NOMO-1 treated with dmso at 0.1 percent for 144 hours (cell line): Measurements from ENCODE around the gene MFSD1.

ENCODE experiments used
- DNase-seq: peaks from one replicate; lab custom pipeline; 2025; ENCODE audit not compliant: unreplicated experiment; lab: John Stamatoyannopoulos, UW

Gene MFSD1

DNA sequence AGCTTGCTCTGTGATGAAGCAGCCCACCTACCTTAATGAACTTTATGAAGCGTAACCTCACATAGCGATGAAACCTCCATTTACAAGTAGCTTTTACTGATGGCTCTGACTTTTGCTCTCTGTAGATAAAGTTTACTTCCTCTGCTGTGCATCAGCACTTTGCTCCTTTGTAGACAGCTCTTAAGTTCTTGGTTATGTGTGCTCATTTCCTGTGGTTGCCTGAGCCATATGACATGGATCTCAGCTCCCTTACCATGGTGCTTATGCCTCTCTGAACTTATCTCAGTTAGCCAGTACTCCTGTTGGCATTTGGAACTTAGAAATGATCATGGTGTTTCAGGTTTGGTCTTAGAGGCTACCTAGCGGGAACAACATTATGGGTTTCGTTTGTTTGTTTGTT is 7.8 kb downstream of the MFSD1 start:
- peak; percentile 80 for DNase-seq

DNA sequence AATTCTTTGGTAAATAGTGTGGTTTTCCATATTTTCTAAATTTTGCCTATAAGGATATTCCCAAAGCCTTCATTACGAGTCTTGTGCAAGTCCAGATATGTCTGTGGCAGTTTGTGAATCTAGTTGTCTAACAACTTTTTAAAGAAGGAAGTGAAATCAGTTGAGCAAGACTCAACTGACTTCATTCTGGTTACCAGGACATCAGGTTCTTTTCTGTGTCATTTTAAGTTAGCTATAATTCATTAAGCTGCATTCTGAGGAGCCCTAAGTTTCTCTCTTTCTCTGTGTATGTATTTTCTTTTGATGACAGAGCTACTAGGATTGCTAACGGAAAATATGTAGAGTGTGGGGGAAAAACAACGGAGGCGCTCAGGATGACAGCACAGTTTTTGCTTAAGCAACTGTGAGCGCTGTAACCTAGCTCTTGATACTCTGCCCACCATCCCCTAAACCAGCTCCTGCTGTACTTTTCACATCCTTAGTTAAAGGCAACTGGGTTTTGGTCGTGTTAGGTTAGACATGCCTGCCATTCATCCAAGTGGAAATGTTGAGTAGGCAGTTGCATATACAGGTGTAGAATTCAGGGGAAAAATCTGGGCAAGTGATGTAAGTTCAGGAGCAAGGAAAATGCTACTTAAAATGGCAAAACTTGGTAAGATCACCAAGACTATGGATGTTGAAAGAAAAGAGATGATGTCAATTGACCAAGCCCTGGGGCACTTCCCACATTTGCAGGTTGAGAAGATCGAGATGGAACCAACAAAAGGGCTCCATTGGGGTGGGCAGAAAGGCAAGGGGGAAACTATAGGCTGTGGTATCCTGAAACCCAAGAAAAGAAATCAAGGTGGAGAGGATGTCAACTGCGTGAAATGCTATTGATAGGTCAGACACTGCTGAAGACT is 9.2 kb downstream of the MFSD1 start:
- peak; percentile 80 for DNase-seq

DNA sequence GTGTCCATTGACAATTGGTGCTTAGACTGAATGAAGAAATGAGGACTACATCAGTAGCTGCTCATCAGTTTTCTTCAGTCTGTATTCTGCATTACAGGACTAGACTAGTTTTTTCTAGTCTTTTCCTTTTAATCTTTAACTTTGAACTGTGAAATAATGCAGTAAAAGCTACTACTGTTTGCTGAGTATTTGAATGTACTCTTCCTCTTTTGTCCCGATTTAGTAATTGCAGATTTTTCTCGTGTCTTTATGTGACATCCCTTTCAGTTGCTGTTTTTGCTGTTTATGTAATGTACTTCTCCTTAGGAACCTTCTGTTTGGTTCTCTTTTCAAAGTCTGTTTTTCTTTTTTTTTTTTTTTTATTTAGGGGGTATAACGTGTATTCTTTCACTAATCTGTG is 17.4 kb downstream of the MFSD1 start:
- DNase-seq = peak; percentile 38

DNA sequence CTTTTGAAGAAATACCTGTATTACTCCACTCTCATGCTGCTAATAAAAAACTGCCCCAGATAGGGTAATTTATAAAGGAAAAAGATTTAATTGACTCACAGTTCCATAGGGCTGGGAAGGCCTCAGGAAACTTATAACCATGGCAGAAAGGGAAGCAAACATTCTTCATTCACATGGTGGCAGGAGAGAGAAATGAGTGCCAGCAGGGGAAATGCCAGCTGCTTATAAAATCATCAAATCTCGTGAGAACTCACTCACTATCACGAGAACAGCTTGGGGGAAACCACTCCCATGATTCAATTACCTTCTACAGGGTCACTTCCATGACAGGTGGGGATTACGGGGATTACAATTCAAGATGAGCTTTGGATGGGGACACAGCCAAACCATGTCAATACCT is 18.7 kb downstream of the MFSD1 start:
- DNase-seq = no peak

DNA sequence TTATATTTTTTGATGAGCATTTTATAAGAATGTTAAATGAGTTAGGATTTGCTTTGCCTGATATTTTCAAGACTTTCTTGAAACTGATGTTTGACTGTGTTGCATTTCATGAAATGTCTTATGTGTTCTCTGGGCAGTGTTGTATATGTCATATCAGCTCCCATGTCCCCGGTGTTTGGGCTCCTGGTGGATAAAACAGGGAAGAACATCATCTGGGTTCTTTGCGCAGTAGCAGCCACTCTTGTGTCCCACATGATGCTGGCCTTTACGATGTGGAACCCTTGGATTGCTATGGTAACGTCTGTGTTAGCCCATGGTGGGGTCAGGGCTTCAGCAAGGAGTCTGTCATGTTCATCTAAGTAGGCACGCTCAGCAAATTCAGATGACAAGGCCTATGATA is 20.0 kb downstream of the MFSD1 start:
- DNase-seq = no peak

DNA sequence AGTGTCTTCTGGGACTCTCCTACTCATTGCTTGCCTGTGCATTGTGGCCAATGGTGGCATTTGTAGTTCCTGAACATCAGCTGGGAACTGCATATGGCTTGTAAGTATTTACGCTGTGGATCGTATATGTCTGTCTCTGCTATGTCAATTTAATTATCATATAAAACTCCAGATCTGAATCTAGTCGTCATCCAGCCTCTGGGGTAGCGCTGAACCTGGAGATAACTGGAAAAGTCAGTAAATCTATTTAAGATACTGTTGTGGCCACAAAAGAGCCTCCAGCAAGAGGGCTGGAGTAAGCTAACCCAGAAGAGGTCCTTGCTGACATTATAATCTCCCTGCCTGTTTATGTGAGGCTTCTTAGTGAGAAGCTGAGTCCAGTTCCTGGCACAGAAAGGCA is 21.6 kb downstream of the MFSD1 start:
- DNase-seq = no peak

DNA sequence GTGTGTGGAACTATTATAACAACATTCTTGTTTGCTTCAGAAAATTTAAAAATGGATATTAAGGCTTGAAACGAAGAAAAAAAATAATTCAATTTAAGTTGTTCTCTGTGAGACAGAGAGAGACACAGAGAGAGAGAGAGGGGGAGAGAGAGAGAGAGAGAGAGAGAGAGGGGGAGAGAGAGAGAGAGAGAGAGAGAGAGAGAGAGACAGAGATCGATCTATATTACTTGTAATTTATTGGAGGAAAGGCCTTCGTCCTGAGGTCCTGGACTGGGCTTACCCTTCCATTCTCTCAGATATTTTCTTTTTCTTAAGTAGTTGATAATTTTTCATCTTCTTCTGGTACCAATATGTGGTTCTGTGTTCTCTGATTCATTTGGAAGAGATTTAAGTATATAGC is 25.9 kb downstream of the MFSD1 start:
- no peak for DNase-seq

DNA sequence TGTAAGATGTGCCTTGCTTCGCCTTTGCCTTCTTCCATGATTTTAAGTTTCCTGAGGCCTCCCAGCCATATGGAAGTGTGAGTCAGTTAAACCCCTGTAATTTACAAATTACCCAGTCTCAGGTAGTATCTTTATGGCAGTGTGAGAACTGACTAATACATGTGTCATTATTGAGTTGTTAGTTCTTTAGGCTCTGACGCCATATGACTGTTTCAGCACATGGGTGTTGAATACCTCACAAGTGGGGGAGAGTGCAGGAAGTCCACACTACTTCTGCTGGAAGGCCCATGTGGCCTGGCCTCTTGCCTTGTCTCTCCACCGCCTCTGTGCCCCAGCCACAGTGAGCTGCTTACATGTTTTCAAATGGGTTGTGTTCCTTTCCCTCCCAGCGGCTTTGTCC is 28.5 kb downstream of the MFSD1 start:
- no peak for DNase-seq

DNA sequence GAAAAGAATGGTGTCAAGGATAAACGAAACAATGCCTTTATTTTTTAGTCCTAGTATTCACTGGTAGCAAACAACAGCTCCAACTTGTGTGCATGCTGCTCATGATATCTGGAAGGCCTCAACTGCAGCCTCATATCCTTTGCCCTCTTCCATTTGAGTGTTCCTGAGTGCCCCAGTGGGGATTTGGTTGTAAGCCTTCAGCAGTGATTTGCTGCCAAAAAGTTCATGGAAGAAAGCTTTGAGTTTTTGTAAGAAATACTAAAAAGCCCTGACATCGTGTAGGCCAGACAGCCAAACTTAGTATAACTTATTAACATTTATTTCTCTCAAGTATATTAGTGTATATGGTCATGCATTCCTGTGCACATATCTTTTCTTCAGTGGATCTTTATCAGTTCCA is 30.0 kb downstream of the MFSD1 start:
- DNase-seq = no peak

DNA sequence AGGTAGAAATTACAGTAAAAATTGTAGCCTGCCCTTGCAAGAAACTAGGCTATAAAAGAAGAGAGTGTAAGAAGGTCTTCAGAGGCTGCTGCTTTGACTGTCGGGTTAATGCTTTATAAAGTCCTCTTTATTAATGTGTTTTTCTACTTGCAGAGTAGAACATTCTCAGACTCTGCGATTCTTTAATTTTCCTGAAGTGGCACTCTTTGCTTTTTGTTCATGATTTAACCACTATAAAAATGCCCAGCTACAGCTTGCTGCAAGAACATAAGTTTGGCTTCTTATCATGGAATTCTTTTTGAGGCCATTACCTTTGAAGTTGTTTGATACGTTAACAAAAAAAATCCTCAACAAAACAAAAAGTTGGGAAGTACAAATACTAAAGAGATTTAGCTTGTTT is 33.8 kb downstream of the MFSD1 start:
- no peak for DNase-seq

DNA sequence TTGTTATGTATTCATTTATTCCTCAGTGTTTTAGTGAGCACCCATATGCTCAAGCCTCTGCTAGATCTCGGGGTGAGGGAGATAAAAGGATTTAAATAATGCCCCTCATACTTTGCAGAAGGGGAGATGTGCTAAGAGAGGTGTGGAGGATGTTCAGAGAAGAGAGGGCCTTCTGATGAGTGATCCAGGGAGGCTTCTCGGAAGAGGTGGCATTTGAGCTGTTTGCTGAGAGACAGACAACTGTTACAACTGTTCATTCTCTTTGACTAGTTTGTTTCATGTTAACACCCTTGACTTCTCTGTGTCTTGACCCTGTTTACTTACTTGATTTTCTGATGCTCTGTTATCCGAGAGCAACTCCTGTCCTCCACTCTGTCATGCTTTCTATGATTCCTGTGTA is 34.5 kb downstream of the MFSD1 start:
- DNase-seq = no peak

DNA sequence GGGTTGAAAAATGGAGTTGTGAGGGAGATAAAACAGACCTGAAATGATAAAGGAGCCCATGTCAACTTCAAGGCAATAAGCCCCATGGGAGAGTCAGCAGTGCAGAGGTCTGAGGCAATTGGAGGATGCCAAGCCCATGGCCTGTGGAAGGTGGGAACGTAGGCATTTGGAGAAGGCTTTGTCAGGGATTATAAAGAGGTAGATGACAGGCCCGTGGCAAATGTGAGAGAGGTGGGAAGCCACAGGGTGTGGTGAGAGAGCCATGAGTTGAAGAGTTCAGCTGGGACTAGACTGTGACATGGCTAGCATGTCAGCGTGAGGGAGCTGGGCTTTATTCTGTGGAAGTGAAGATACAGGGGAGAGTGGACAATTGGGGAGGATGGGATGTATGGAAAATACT is 35.4 kb downstream of the MFSD1 start:
- no peak for DNase-seq

DNA sequence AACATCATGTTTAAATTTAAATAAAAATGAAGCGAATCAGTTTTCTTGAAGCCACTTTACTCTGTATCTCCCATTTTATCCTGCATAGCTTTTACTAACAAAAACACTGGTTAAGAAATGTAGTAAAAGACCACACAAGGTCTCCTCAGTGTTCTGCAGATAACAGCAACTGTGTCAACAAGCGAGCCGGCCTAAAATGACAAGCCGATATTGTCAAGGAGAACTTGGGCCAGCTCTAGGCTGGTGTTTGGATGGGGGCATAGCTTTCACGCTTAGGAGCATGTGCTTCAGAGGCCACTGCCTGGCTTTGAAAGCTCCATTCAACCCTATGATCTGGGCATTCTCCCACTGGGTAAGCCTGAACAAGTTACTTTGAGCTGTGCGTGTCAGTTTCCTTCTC is 38.1 kb downstream of the MFSD1 start:
- no peak for DNase-seq

DNA sequence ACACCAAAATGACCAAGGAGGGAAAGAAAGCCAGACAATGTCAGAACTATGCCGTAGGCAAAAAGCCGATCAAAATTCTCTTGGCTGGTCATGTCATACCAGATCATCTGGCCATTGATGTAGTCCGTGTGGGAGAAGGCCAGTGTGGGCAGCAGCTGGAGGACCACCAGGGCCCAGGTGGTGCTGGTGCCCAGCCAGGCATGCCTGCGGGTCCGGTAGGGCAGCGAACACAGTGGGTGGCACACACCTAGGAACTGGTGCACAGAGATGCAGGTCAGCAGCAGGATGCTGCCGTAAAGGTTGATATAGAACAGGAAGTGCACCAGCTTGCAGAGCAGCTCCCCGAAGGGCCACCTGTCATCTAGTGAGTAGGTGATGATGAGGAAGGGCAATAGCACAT is 39.5 kb downstream of the MFSD1 start:
- no peak for DNase-seq

DNA sequence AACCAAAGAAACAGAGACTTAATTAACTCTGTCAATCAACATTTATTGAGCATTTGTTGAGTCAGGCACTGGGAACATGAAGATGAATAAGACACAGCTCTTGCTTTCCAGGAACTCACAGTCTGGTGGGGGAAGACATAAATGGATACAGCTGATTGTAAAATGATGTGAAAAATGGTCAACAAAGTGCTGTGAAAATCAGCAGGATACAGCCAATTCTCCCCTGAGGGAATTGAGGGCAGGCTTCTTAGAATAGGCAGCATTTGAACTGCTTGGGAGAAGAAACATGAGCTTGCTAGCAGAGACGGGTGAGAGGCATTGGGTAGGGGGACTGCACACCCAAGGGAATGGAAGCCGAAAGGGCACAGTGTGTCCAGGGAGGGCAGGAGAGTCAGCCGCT is 41.1 kb downstream of the MFSD1 start:
- no peak for DNase-seq

DNA sequence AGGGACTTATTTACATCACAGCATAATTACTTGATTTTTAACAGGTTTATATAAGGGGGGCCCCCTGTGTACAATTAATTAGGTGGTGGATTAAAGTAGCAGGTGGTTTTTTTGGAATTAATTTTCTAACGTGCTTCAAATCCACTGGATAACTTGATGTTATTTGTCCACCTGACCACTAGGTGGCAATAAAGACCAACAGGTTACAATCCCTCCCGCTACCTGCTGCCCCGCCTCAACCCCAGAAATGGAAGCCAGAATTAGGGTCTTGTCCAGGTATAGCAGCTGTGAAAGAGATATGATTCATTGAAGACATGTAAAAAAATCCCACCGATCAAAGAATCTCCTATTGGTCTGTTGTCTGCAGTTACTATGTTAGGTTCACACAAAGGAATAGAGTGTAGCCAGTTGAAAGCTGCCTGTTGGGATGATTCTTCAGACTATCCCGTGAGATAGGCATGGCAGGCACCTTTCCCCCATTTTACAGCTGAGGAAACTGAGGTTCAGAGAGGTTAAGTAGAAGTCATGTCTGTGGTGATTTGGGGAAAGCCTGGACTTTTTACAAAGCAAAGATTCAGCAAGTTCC is 44.0 kb downstream of the MFSD1 start:
- no peak for DNase-seq

DNA sequence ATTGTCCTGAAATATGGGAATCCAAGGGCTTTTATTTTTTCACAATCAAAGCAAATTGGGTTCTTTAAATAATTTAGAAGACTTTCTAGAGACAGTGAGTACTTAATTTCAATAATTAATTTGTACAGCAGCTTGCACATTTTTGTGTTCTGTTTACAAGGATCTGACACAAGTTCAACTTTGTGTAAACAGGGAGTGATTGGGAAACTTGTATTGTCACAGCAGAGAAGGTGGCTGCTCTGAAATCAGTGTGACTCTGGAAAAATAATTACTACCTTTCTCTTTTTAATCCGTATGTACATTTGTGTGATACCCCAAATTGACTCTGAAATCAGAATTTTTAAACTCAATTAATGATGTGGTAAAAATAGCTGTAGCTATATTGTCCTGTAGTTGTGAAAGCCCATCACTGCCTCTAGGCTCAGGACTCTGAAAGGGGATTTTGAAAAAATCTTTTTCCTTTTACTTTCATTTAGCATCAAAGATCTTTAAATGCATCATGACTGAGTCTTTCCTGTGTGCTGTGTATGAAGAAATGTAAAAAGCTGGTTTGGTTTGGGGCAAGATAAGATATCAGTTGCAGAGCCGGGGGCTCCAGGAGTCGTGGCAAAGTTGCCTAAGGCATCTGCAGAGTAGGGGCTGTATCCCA is 45.1 kb downstream of the MFSD1 start:
- no peak for DNase-seq

DNA sequence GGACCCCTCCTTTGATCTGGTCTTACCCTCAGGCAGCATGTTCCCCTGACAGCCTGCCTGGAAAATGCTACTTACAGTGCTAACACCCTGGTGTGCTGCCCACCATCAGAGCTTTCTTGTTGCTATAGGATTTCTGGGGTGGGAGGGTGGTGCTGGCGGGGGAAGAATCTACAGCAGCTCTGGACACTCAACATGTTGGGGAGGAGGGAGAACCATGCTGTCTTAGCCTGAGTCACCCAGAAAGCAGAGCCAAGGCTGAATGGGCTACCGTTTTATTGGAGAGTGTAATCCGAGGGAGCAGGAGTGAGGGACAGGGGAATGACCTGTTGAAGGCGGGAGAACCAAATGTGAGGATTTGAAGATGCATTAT is 45.6 kb downstream of the MFSD1 start:
- no peak for DNase-seq

DNA sequence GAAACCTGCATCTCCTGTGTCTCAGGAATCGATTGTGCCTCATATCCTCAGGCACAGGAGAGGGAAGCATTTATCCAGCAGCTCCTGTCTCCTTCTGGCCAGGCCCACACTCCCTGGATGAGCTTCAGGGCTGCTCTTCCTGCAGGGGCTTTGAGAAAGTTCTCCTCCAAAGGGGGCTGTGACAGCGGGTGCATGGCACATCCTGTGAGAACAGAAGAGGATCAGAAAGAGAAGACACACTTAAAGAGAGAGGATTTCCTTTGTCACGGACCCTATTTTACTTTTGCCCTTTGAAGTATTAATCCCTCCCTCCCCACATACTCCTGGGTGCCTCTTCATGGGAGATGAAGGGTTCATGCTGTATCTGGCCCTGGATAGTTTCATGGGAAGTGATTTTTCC is 46.0 kb downstream of the MFSD1 start:
- DNase-seq = no peak

DNA sequence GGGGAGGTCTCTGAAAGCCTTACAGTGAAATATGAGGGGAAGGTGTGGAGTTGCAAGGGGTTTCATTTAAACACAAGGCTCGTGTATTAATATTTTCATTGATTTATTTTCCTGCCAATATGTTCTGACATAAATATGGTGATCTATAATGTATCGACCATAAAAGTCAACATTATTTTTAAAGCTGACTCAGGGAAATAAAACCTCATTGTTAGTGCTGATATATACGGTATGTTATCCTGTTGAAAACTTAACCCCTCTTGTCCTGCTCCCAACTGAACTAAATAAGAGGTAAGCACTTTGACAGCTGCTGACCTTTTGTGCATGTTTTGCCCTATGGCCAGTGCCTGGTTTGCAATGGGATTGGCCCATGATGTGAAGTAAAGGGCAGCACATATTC is 47.9 kb downstream of the MFSD1 start:
- no peak for DNase-seq

DNA sequence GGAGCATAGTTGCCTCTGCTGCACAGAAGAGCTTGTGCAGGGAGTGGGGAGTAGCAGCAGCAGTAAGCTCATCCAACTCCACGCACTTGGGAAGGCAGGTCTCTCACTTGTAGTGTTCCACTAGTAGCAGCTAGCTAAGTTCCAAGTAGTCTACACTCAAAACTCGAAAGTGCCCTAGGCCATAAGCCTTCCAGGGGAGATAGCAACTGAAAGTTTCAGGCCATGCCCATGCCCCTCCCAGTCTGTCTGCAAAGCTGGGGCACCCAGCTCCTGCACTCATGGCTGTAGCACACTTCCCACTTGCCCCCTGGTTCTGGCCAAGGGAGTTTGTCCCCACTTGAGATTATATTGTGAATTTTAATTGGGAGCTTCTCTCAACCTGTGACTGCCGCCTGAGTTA is 57.5 kb downstream of the MFSD1 start:
- no peak for DNase-seq

DNA sequence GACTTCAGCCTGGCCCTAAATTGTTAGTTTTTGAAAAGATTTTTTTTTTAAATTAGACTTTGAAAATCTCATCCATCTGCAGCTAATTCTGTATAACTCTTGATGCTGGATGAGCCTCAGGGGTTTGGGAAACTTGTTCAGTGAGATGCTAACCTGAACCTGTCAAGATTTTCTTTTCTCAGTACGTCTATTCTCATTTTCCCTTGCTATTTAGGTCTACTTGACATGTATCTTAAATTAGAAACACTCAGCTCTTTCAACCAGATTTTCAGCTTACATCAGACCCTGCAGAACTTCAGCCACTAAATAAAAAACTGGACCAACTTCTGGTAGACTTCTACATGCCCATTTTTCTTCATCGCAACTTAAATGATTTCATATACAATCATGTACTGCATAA is 61.4 kb downstream of the MFSD1 start:
- DNase-seq = no peak
